Measurements from ENCODE around the gene KIAA0232.

- TF ChIP-seq, protein P1, sequence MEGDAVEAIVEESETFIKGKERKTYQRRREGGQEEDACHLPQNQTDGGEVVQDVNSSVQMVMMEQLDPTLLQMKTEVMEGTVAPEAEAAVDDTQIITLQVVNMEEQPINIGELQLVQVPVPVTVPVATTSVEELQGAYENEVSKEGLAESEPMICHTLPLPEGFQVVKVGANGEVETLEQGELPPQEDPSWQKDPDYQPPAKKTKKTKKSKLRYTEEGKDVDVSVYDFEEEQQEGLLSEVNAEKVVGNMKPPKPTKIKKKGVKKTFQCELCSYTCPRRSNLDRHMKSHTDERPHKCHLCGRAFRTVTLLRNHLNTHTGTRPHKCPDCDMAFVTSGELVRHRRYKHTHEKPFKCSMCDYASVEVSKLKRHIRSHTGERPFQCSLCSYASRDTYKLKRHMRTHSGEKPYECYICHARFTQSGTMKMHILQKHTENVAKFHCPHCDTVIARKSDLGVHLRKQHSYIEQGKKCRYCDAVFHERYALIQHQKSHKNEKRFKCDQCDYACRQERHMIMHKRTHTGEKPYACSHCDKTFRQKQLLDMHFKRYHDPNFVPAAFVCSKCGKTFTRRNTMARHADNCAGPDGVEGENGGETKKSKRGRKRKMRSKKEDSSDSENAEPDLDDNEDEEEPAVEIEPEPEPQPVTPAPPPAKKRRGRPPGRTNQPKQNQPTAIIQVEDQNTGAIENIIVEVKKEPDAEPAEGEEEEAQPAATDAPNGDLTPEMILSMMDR (IDR thresholded peaks at IDR 0.05; ENCODE audit: borderline replicate concordance, extremely low read depth, low read length, poor library complexity, severe bottlenecking), result no peak
- no peak for TF ChIP-seq EZH2 (IDR thresholded peaks at IDR 0.05; ENCODE audit: borderline replicate concordance, low read depth, low read length, severe bottlenecking)
Measured at GRCh38 chr4:6881908-6882307, 99.4 kb downstream of the KIAA0232 start.
